ENCODE measurements around the gene RNF111. TPM values are rescaled to one million over a fixed set of nuclear protein-coding genes. Genes with fewer than 3 reads are reported as not detected.
"Not testable (repeated sequence)": the region's sequence is repeated elsewhere in the genome, so short reads cannot be mapped to it uniquely, and the experiment has no call there.

The RNF111 gene
- total and polyA plus RNA-seq, 8 donors = 4.3 to 37.1 (median 11.4) TPM

DNA sequence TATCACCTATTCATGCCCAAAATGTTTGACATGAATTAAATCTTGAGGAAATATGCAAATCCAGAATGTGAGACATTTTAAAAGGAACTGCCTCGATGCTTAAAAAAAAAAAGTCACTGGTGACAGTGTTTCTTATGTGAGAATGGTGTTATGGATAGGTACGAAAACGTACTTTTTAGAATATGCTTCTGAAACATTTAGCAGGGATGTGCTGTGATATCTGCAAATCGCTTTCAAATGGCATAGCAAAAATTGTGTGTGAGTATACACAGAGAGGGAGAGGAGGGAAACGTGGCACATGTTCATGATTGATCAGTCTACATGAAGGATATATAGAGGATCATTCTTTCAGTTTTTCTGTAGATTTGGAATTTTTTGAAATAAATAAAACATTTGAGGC, 133.5 kb downstream of the RNF111 start:
- Histone ChIP-seq H3K4me1 (no peaks in the 10 kb centered on the region), H3K36me3 (peaks cover 0 to 25% (median 0%) of the 10 kb centered on the region in 4 donors), H3K27me3 (no peaks in the 10 kb centered on the region), H3K9me3 (no peaks in the 10 kb centered on the region), H3K4me3 (no peak overlapping the region), H3K27ac (no peak overlapping the region)
- WGBS, 5 donors = 91 to 97% (median 94%) methylated on average over 5 of the region's 5 CpGs
- TF ChIP-seq EP300 (IDR thresholded peaks at IDR 0.05) = no peak
- no peak for TF ChIP-seq POLR2A (IDR thresholded peaks at IDR 0.05)
- no peak for TF ChIP-seq POLR2AphosphoS5 (IDR thresholded peaks at IDR 0.05)
- TF ChIP-seq, protein P1, sequence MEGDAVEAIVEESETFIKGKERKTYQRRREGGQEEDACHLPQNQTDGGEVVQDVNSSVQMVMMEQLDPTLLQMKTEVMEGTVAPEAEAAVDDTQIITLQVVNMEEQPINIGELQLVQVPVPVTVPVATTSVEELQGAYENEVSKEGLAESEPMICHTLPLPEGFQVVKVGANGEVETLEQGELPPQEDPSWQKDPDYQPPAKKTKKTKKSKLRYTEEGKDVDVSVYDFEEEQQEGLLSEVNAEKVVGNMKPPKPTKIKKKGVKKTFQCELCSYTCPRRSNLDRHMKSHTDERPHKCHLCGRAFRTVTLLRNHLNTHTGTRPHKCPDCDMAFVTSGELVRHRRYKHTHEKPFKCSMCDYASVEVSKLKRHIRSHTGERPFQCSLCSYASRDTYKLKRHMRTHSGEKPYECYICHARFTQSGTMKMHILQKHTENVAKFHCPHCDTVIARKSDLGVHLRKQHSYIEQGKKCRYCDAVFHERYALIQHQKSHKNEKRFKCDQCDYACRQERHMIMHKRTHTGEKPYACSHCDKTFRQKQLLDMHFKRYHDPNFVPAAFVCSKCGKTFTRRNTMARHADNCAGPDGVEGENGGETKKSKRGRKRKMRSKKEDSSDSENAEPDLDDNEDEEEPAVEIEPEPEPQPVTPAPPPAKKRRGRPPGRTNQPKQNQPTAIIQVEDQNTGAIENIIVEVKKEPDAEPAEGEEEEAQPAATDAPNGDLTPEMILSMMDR (IDR thresholded peaks at IDR 0.05) = no peak
- intact Hi-C loops (cut with DNase I; ENCODE audit: low total_unique reads) = no loop called here
- DNase-seq = no peak

DNA sequence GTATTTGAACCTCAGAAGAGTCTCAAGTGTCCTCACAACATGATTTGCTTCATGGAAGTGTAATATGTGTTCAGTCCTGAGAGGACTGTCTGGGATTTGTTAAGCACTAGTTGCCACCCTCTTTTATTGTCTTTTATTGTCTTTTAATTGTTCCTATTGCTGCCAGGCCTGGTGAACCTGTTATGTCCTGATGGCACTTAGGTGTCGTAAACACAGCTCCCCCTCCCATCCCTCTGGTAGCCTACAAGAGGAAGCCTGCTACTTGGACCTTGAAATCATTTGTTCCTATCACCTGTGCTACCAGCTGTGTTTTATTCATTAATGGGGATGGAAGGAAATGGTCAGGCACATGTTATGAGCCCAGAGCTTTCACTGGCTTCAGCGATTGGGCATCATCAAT, 136.8 kb downstream of the RNF111 start:
- intact Hi-C loops (cut with DNase I; ENCODE audit: low total_unique reads) = no loop called here
- H3K36me3 ChIP-seq = peaks cover 0 to 7% (median 0%) of the 10 kb centered on the region in 4 donors
- no peaks in the 10 kb centered on the region for H3K27me3 ChIP-seq
- no peaks in the 10 kb centered on the region for H3K4me1 ChIP-seq
- TF ChIP-seq POLR2A (IDR thresholded peaks at IDR 0.05) (no peak), EP300 (IDR thresholded peaks at IDR 0.05) (no peak), POLR2AphosphoS5 (IDR thresholded peaks at IDR 0.05) (no peak)
- TF ChIP-seq, protein P1 (IDR thresholded peaks at IDR 0.05) = no peak
- no peak for DNase-seq
- H3K4me3 ChIP-seq = no peak overlapping the region
- WGBS, 5 donors = 84 to 100% (median 96%) methylated on average over 2 of the region's 2 CpGs
- no peak overlapping the region for H3K27ac ChIP-seq
- no peaks in the 10 kb centered on the region for H3K9me3 ChIP-seq

DNA sequence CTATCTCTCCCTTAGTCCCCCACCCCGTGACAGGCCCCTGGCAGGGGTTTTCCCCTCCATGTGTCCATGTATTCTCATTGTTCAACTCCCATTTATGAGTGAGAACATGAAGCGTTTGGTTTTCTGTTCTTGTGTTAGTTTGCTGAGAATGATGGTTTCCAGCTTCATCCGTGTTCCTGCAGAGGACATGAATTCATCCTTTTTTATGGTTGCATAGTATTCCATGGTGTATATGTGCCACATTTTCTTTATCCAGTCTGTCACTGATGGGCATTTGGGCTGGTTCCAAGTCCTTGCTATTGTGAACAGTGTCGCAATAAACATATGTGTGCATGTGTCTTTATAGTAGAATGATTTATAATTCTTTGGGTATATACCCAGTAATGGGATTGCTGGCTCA, 138.2 kb downstream of the RNF111 start:
- H3K36me3 ChIP-seq, H3K4me1 ChIP-seq, H3K4me3 ChIP-seq: not testable (repeated sequence)

DNA sequence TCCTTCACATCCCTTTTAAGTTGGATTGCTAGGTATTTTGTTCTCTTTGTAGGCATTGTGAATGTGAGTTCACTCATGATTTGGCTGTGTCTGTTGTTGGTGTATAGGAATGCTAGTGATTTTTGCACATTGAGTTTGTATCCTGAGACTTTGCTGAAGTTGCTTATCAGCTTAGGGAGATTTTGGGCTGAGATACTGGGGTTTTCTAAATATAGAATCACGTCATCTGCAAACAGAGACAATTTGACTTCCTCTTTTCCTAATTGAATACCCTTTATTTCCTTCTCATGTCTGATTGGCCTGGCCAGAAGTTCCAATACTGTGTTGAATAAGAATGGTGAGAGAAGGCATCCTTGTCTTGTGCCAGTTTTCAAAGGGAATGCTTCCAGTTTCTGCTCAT, 139.8 kb downstream of the RNF111 start:
- DNase-seq; H3K4me1 ChIP-seq; intact Hi-C loops (cut with DNase I; ENCODE audit: low total_unique reads); H3K9me3 ChIP-seq; H3K27ac ChIP-seq; H3K27me3 ChIP-seq; H3K4me3 ChIP-seq: not testable (repeated sequence)
- 85 to 92% (median 88%) methylated on average over 1 of the region's 1 CpG for WGBS, 5 donors
- peaks cover 0 to 15% (median 0%) of the 10 kb centered on the region in 4 donors for H3K36me3 ChIP-seq

More for the DNA sequence above, 138.2 kb downstream of the RNF111 start:
- DNase-seq; H3K27me3 ChIP-seq; H3K9me3 ChIP-seq; intact Hi-C loops (cut with DNase I; ENCODE audit: low total_unique reads); H3K27ac ChIP-seq: not testable (repeated sequence)
- 94 to 99% (median 98%) methylated on average over 4 of the region's 4 CpGs for WGBS, 5 donors

DNA sequence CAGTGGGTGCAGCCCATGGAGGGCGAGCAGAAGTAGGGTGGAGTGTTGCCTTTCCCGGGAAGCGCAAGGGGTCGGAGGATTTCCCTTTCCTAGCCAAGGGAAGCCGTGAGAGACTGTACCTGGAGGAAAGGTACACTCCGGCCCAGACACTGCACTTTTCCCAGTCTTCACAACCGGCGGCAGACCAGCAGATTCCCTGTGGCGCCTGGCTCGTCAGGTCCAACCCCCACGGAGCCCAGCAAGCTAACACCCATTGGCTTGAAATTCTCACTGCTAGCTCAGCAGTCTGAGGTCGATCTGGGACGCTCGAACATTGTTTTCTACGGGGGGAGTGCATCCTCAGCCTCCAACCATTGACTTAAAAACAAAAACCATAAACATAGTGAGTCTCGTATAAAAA, 144.0 kb downstream of the RNF111 start:
- TF ChIP-seq POLR2AphosphoS5 (IDR thresholded peaks at IDR 0.05) = no peak
- TF ChIP-seq, protein P1 (IDR thresholded peaks at IDR 0.05) = no peak
- TF ChIP-seq POLR2A (IDR thresholded peaks at IDR 0.05) = no peak
- TF ChIP-seq EP300 (IDR thresholded peaks at IDR 0.05) = no peak
- WGBS, 5 donors = 94 to 99% (median 97%) methylated on average over 14 to 16 of the region's 16 CpGs
- intact Hi-C loops (cut with DNase I; ENCODE audit: low total_unique reads) = loop anchor here (10.0 kb wide), 1 partner anchor 627 kb away; no protein-coding TSS in a partner anchor
- Histone ChIP-seq H3K27ac (no peak overlapping the region), H3K36me3 (peaks cover under 1 to 44% (median 34%) of the 10 kb centered on the region in 4 donors), H3K27me3 (no peaks in the 10 kb centered on the region), H3K9me3 (peaks cover 0 to 7% (median 0%) of the 10 kb centered on the region in 4 donors), H3K4me3 (no peak overlapping the region), H3K4me1 (no peaks in the 10 kb centered on the region)
- no peak for DNase-seq
